ENCODE data around the gene TK1. TPM values are rescaled to one million over a fixed set of nuclear protein-coding genes. Genes with fewer than 3 reads are reported as not detected.

The TK1 gene
- total and polyA plus RNA-seq, 7 experiments from 2014 or later: 0.20 to 57.7 (median 0.29) TPM; not detected in 2

- peak; percentile 58 for ATAC-seq
- no peaks in the 10 kb centered on the region for H3K9me3 ChIP-seq (ENCODE audit: control insufficient read depth in 2 of 3, low read length in 3 of 3)
- DNase-seq: peak in 8 of 9 donors; percentile 72 to 89 (median 84)
- peak overlapping the region; percentile 81 to 99 (median 92) for H3K4me3 Mint-ChIP-seq
- peaks cover 0 to 3% (median 0%) of the 10 kb centered on the region in 5 donors for H3K27me3 Mint-ChIP-seq
- peak overlapping the region; percentile 77 for H3K27ac ChIP-seq (ENCODE audit: low read depth, low read length)
- peaks cover 55 to 73% (median 66%) of the 10 kb centered on the region in 7 donors for H3K4me1 Mint-ChIP-seq
- H3K27ac Mint-ChIP-seq: peak overlapping the region; percentile 68 to 95 (median 87)
- intact Hi-C loops (cut with micrococcal nuclease): loop anchor here (1.0 to 5.0 kb wide), 13 partner anchors 9 to 1397 kb away; partner anchors contain the start of genes MFSD11 (in 2 of the 2), SRSF2 (in 2 of the 2) and SYNGR2 (in 1 of the 2)
- POLR2A ChIA-PET: interaction anchor here (0.8 to 27.3 kb wide), 14 partner anchors 4 to 693 kb away, joined by 3 to 898 read pairs (median 4); partner anchors contain the start of genes C17orf99, TMC6, TMC8 and TNRC6C
- H3K4me1 ChIP-seq (ENCODE audit: control insufficient read depth in 2 of 2, insufficient read depth in 2 of 2, low read length in 2 of 2): peaks cover 56 to 66% of the 10 kb centered on the region in 2 donors
- CTCF ChIA-PET: interaction anchor here (0.6 to 6.3 kb wide), 9 partner anchors 8 to 202 kb away, joined by 3 to 59 read pairs (median 6); partner anchors contain the start of gene TMC6
- H3K9me3 Mint-ChIP-seq: peaks cover 0 to 9% (median 0%) of the 10 kb centered on the region in 11 donors
- peaks cover 26 to 81% (median 40%) of the 10 kb centered on the region in 3 experiments for H3K36me3 ChIP-seq (ENCODE audit: control insufficient read depth in 2 of 3, insufficient read depth in 3 of 3, low read length in 3 of 3)
- no peaks in the 10 kb centered on the region for H3K27me3 ChIP-seq (ENCODE audit: control insufficient read depth in 2 of 2, insufficient read depth in 2 of 2, low read length in 2 of 2)
- peak overlapping the region; percentile 95 for H3K4me3 ChIP-seq (ENCODE audit: low read length)
- peaks cover 8 to 54% (median 34%) of the 10 kb centered on the region in 5 donors for H3K36me3 Mint-ChIP-seq
These were observed 52.6 kb downstream of the TK1 start for GRCh38 chr17:78133971-78134898.

GRCh38 chr17:78133179-78133951 is 53.5 kb downstream of the TK1 start:
- Histone ChIP-seq H3K4me3 (ENCODE audit: low read length) (peak overlapping the region; percentile 95), H3K4me1 (ENCODE audit: control insufficient read depth in 2 of 2, insufficient read depth in 2 of 2, low read length in 2 of 2) (peaks cover 58 to 63% of the 10 kb centered on the region in 2 donors), H3K36me3 (ENCODE audit: control insufficient read depth in 2 of 3, insufficient read depth in 3 of 3, low read length in 3 of 3) (peaks cover 26 to 75% (median 40%) of the 10 kb centered on the region in 3 experiments), H3K27ac (ENCODE audit: low read depth, low read length) (peak overlapping the region; percentile 77), H3K27me3 (ENCODE audit: control insufficient read depth in 2 of 2, insufficient read depth in 2 of 2, low read length in 2 of 2) (no peaks in the 10 kb centered on the region), H3K9me3 (ENCODE audit: control insufficient read depth in 2 of 3, low read length in 3 of 3) (no peaks in the 10 kb centered on the region)
- POLR2A ChIA-PET: interaction anchor here (1.1 to 27.3 kb wide), 9 partner anchors 3 to 175 kb away, joined by 3 to 898 read pairs (median 8); partner anchors contain the start of genes C17orf99, TMC6, TMC8 and TNRC6C
- Mint-ChIP-seq H3K36me3 (peaks cover 8 to 54% (median 34%) of the 10 kb centered on the region in 5 donors), H3K27me3 (peaks cover 0 to 3% (median 0%) of the 10 kb centered on the region in 5 donors), H3K9me3 (peaks cover 0 to 9% (median 0%) of the 10 kb centered on the region in 11 donors), H3K27ac (peak overlapping the region; percentile 68 to 95 (median 87)), H3K4me3 (peak overlapping the region; percentile 81 to 99 (median 92)), H3K4me1 (peaks cover 51 to 69% (median 62%) of the 10 kb centered on the region in 7 donors)
- CTCF ChIA-PET: interaction anchor here (0.6 to 6.3 kb wide), 6 partner anchors 7 to 203 kb away, joined by 4 to 59 read pairs (median 22); partner anchors contain the start of gene TMC6
- intact Hi-C loops (cut with micrococcal nuclease): loop anchor here (5.0 kb wide), 6 partner anchors 34 to 1396 kb away; partner anchors contain the start of genes MFSD11 (in 2 of the 2), SRSF2 (in 2 of the 2) and SYNGR2 (in 1 of the 2)
- ATAC-seq (no peak), DNase-seq (peak in 2 of 9 donors; percentile 24 to 27)

- H3K36me3 ChIP-seq (ENCODE audit: control insufficient read depth in 2 of 3, insufficient read depth in 3 of 3, low read length in 3 of 3): peaks cover 26 to 75% (median 40%) of the 10 kb centered on the region in 3 experiments
- H3K4me1 ChIP-seq (ENCODE audit: control insufficient read depth in 2 of 2, insufficient read depth in 2 of 2, low read length in 2 of 2): peaks cover 55 to 57% of the 10 kb centered on the region in 2 donors
- H3K27ac Mint-ChIP-seq: peak overlapping the region; percentile 68 to 95 (median 84)
- peak overlapping the region; percentile 77 for H3K27ac ChIP-seq (ENCODE audit: low read depth, low read length)
- H3K27me3 ChIP-seq (ENCODE audit: control insufficient read depth in 2 of 2, insufficient read depth in 2 of 2, low read length in 2 of 2): no peaks in the 10 kb centered on the region
- H3K9me3 Mint-ChIP-seq: peaks cover 0 to 9% (median 0%) of the 10 kb centered on the region in 11 donors
- intact Hi-C loops (cut with micrococcal nuclease): loop anchor here (5.0 kb wide), 6 partner anchors 35 to 1395 kb away; partner anchors contain the start of genes MFSD11 (in 2 of the 2), SRSF2 (in 2 of the 2) and SYNGR2 (in 1 of the 2)
- peak overlapping the region; percentile 95 for H3K4me3 ChIP-seq (ENCODE audit: low read length)
- H3K36me3 Mint-ChIP-seq: peaks cover 8 to 54% (median 34%) of the 10 kb centered on the region in 5 donors
- H3K4me1 Mint-ChIP-seq: peaks cover 47 to 64% (median 57%) of the 10 kb centered on the region in 7 donors
- ATAC-seq: no peak
- H3K27me3 Mint-ChIP-seq: peaks cover 0 to 3% (median 0%) of the 10 kb centered on the region in 5 donors
- POLR2A ChIA-PET: interaction anchor here (1.5 to 27.3 kb wide), 5 partner anchors 3 to 174 kb away, joined by 3 to 898 read pairs (median 463); partner anchors contain the start of genes C17orf99, TMC6, TMC8 and TNRC6C
- peak overlapping the region; percentile 81 to 99 (median 92) for H3K4me3 Mint-ChIP-seq
- DNase-seq: peak in 1 of 9 donors; percentile 9
- CTCF ChIA-PET: interaction anchor here (0.6 to 6.3 kb wide), 4 partner anchors 7 to 178 kb away, joined by 3 to 59 read pairs (median 46); partner anchors contain the start of gene TMC6
- H3K9me3 ChIP-seq (ENCODE audit: control insufficient read depth in 2 of 3, low read length in 3 of 3): no peaks in the 10 kb centered on the region
These were observed 54.1 kb downstream of the TK1 start for GRCh38 chr17:78132767-78133178.

GRCh38 chr17:78132084-78132676 is 54.7 kb downstream of the TK1 start:
- Mint-ChIP-seq H3K27me3 (peaks cover 0 to 3% (median 0%) of the 10 kb centered on the region in 5 donors), H3K4me1 (peaks cover 42 to 60% (median 51%) of the 10 kb centered on the region in 7 donors), H3K27ac (peak overlapping the region; percentile 68 to 95 (median 84)), H3K36me3 (peaks cover 8 to 54% (median 34%) of the 10 kb centered on the region in 5 donors), H3K9me3 (peaks cover 0 to 9% (median 0%) of the 10 kb centered on the region in 11 donors), H3K4me3 (peak overlapping the region; percentile 81 to 99 (median 92))
- ATAC-seq (no peak), DNase-seq (peak in 8 of 9 donors; percentile 48 to 80 (median 64))
- Histone ChIP-seq H3K9me3 (ENCODE audit: control insufficient read depth in 2 of 3, low read length in 3 of 3) (no peaks in the 10 kb centered on the region), H3K4me3 (ENCODE audit: low read length) (peak overlapping the region; percentile 95), H3K27ac (ENCODE audit: low read depth, low read length) (peak overlapping the region; percentile 77), H3K4me1 (ENCODE audit: control insufficient read depth in 2 of 2, insufficient read depth in 2 of 2, low read length in 2 of 2) (peaks cover 49 to 51% of the 10 kb centered on the region in 2 donors), H3K27me3 (ENCODE audit: control insufficient read depth in 2 of 2, insufficient read depth in 2 of 2, low read length in 2 of 2) (no peaks in the 10 kb centered on the region), H3K36me3 (ENCODE audit: control insufficient read depth in 2 of 3, insufficient read depth in 3 of 3, low read length in 3 of 3) (peaks cover 26 to 75% (median 40%) of the 10 kb centered on the region in 3 experiments)
- intact Hi-C loops (cut with micrococcal nuclease): loop anchor here (5.0 kb wide), 6 partner anchors 35 to 1395 kb away; partner anchors contain the start of genes MFSD11 (in 2 of the 2), SRSF2 (in 2 of the 2) and SYNGR2 (in 1 of the 2)
- POLR2A ChIA-PET: interaction anchor here (25.2 to 27.3 kb wide), 3 partner anchors 2 to 21 kb away, joined by 463 to 898 read pairs (median 898); partner anchors contain the start of genes C17orf99, TMC6 and TMC8
- CTCF ChIA-PET: interaction anchor here (0.6 kb wide), 1 partner anchor 178 kb away, joined by 3 read pairs; no protein-coding TSS in a partner anchor

Measured in naive thymus-derived CD4-positive, alpha-beta T cell (primary cell).